ENCODE results near the gene CD63.

The CD63 gene, protein sequence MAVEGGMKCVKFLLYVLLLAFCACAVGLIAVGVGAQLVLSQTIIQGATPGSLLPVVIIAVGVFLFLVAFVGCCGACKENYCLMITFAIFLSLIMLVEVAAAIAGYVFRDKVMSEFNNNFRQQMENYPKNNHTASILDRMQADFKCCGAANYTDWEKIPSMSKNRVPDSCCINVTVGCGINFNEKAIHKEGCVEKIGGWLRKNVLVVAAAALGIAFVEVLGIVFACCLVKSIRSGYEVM

DNA sequence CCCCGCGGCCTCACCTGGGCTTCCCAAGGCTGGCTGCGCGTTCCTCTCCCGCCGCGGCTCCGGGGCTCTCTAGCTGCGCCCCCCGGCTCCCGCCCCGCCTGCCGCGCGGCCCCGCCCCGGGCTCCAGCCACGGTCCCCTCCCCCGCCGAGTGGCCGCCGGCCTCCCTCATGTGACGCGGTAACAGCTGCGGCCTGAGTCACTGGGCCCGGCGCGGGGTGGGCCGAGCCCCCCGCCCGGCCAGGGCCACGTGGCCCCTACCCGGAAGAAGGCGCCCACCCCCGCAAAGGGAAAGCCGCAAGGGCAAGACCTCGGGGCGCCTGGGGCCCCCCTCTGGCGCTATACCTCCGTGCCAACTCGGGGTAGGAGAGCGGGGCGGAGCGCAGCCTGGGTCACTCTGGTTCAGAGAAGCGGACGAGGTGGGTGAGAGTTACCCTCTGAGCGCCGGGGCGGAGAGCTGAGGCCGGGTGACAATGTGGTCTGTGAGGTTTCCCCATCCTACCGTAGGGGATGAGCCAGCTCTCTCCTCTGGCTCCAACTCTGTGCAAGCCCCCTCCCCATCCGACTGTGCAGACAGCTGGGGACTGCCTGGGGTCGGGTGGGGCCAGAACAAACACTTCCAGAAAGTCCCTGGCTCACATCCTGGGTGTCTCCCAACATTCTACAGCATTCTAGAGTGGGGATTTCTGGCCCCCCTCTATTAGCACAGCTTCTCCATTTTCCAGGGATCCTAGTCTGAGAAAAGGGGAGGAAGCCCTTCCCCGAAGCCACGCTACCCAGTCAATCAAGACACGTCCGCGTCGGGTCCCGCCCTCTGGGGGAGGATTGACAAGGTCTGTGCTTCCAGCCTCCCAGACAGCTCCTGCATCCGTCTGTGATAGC is at the start of gene CD63:
TSS of gene CD63 (minus strand) at position 71 of the 880 bp plus-strand sequence. CDS start 668 bp downstream, outside the sequence.
- H3K4me3 ChIP-seq (ENCODE audit: insufficient read depth, low read length, poor library complexity, severe bottlenecking), result peak within 1 kb of the TSS; percentile 56
- 0 out of 2 replicates have a peak, but pooled peaks cover 6% of the 10 kb centered on the region for H3K79me2 ChIP-seq (ENCODE audit: insufficient read depth, low read length)
- H2AFZ ChIP-seq (ENCODE audit: low read depth, low read length, severe bottlenecking), result peak within 1 kb of the TSS; percentile 57
- no peaks in the 10 kb centered on the region for H3K9me3 ChIP-seq (ENCODE audit: insufficient read depth, low read length)
- H3K27me3 ChIP-seq (ENCODE audit: low read length), result no peaks in the 10 kb centered on the region
- H3K36me3 ChIP-seq (ENCODE audit: low read length), result no peaks in the 10 kb centered on the region
- H3F3A ChIP-seq (ENCODE audit: insufficient read depth), result peaks cover 30% of the 10 kb centered on the region
- peak within 1 kb of the TSS; percentile 77 for H3K9ac ChIP-seq (ENCODE audit: low read length)
- peak within 1 kb of the TSS; percentile 62 for H3K27ac ChIP-seq (ENCODE audit: low read depth, low read length)
- peak within 1 kb of the TSS; percentile 77 for H3K4me2 ChIP-seq (ENCODE audit: low read depth, low read length, poor library complexity, severe bottlenecking)
- TF ChIP-seq, protein P1, sequence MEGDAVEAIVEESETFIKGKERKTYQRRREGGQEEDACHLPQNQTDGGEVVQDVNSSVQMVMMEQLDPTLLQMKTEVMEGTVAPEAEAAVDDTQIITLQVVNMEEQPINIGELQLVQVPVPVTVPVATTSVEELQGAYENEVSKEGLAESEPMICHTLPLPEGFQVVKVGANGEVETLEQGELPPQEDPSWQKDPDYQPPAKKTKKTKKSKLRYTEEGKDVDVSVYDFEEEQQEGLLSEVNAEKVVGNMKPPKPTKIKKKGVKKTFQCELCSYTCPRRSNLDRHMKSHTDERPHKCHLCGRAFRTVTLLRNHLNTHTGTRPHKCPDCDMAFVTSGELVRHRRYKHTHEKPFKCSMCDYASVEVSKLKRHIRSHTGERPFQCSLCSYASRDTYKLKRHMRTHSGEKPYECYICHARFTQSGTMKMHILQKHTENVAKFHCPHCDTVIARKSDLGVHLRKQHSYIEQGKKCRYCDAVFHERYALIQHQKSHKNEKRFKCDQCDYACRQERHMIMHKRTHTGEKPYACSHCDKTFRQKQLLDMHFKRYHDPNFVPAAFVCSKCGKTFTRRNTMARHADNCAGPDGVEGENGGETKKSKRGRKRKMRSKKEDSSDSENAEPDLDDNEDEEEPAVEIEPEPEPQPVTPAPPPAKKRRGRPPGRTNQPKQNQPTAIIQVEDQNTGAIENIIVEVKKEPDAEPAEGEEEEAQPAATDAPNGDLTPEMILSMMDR (IDR thresholded peaks at IDR 0.05; ENCODE audit: insufficient read depth, low read length, poor library complexity, severe bottlenecking), result no peak
- no peak for TF ChIP-seq EZH2phosphoT487 (conservative IDR thresholded peaks at IDR 0.05; ENCODE audit: low read length)
- no peaks in the 10 kb centered on the region for H3K9me2 ChIP-seq (replicated peaks; ENCODE audit: insufficient read depth, low read length)
- H4K20me1 ChIP-seq (ENCODE audit: low read depth, low read length), result no peaks in the 10 kb centered on the region

DNA sequence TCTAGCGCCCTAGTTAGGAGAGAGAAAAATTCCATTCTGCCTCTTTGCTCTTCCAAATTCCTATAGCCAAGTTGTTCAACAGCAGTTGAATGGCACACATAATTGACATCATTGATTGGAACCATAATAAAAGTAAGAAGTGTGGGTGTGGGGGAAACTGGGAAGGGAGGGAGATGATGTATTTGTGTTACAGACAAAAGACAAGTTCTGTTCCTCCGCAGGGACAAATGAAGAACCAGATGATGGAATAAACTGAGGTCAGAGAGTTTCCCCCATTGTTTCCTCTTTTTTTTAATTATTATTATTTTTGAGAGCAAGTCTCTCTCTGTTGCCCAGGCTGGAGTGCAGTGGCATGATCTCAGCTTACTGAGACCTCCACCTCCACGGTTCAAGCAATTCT is 49.0 kb upstream of the CD63 start:
- H4K20me1 ChIP-seq (ENCODE audit: low read depth, low read length), result no peaks in the 10 kb centered on the region; the same call in 1 of the 2 replicates
- no peak overlapping the region for H3K9ac ChIP-seq (ENCODE audit: low read length)
- H3K36me3 ChIP-seq (ENCODE audit: low read length), result peaks cover 22% of the 10 kb centered on the region
- H3F3A ChIP-seq (ENCODE audit: insufficient read depth), result no peaks in the 10 kb centered on the region
- no peak overlapping the region for H3K4me2 ChIP-seq (ENCODE audit: low read depth, low read length, poor library complexity, severe bottlenecking)
- peaks cover 10% of the 10 kb centered on the region; the same call in 1 of the 2 replicates for H3K79me2 ChIP-seq (ENCODE audit: insufficient read depth, low read length)
- H3K27ac ChIP-seq (ENCODE audit: low read depth, low read length), result no peak overlapping the region
- no peak overlapping the region for H2AFZ ChIP-seq (ENCODE audit: low read depth, low read length, severe bottlenecking)
- H3K9me3 ChIP-seq (ENCODE audit: insufficient read depth, low read length), result no peaks in the 10 kb centered on the region
- no peaks in the 10 kb centered on the region for H3K27me3 ChIP-seq (ENCODE audit: low read length)
- TF ChIP-seq, protein P1 (IDR thresholded peaks at IDR 0.05; ENCODE audit: insufficient read depth, low read length, poor library complexity, severe bottlenecking), result no peak
- TF ChIP-seq EZH2phosphoT487 (conservative IDR thresholded peaks at IDR 0.05; ENCODE audit: low read length), result no peak
- H3K9me2 ChIP-seq (replicated peaks; ENCODE audit: insufficient read depth, low read length), result no peaks in the 10 kb centered on the region
- H3K4me3 ChIP-seq (ENCODE audit: insufficient read depth, low read length, poor library complexity, severe bottlenecking), result no peak overlapping the region

DNA sequence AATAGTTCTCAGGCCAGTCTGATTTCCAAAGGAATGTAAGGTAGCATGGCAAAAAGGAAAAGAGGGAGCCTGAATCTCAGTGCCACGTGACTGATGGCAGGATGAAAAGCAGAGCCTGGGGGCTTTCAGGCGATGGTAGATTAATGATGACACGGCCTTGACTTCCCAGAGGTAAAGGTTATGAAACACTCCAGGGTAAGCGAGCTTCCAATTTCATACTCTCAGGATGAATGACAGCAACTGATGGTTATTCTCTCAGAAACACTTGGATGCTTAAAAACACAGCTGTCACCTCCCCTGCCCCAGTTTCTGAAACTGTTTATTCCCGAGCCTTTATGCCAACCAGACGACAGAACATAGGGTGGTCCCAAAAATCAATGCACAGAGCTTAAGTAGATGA is 42.9 kb upstream of the CD63 start:
- H3K36me3 ChIP-seq (ENCODE audit: low read length), result peaks cover 15% of the 10 kb centered on the region; the same call in 1 of the 2 replicates
- no peaks in the 10 kb centered on the region for H3F3A ChIP-seq (ENCODE audit: insufficient read depth)
- no peak overlapping the region for H3K27ac ChIP-seq (ENCODE audit: low read depth, low read length)

More for the DNA sequence above, 42.9 kb upstream of the CD63 start:
- no peaks in the 10 kb centered on the region for H3K9me3 ChIP-seq (ENCODE audit: insufficient read depth, low read length)
- H3K79me2 ChIP-seq (ENCODE audit: insufficient read depth, low read length), result peaks cover 8% of the 10 kb centered on the region; the same call in 1 of the 2 replicates
- no peak overlapping the region for H2AFZ ChIP-seq (ENCODE audit: low read depth, low read length, severe bottlenecking)
- H3K27me3 ChIP-seq (ENCODE audit: low read length), result no peaks in the 10 kb centered on the region
- no peak overlapping the region for H3K4me2 ChIP-seq (ENCODE audit: low read depth, low read length, poor library complexity, severe bottlenecking)
- TF ChIP-seq, protein P1 (IDR thresholded peaks at IDR 0.05; ENCODE audit: insufficient read depth, low read length, poor library complexity, severe bottlenecking), result no peak
- TF ChIP-seq EZH2phosphoT487 (conservative IDR thresholded peaks at IDR 0.05; ENCODE audit: low read length), result no peak
- H3K9me2 ChIP-seq (replicated peaks; ENCODE audit: insufficient read depth, low read length), result no peaks in the 10 kb centered on the region
- H4K20me1 ChIP-seq (ENCODE audit: low read depth, low read length), result no peaks in the 10 kb centered on the region
- no peak overlapping the region for H3K9ac ChIP-seq (ENCODE audit: low read length)
- no peak overlapping the region for H3K4me3 ChIP-seq (ENCODE audit: insufficient read depth, low read length, poor library complexity, severe bottlenecking)

Data from SU-DHL-6 (cell line).